ENCODE measurements around the gene SCN10A.

- no peak for TF ChIP-seq CTCF (IDR thresholded peaks at IDR 0.05; ENCODE audit: poor library complexity)
- TF ChIP-seq EZH2 (IDR thresholded peaks at IDR 0.05; ENCODE audit: borderline replicate concordance), result peak; percentile 62
- no peak for TF ChIP-seq EZH2phosphoT487 (IDR thresholded peaks at IDR 0.05; ENCODE audit: low read depth, severe bottlenecking, unreplicated experiment)
Observed at GRCh38 chr3:38648659-38649499, 167.1 kb downstream of the SCN10A start.

All from hepatocyte (in vitro differentiated cells).